GM20000 (cell line): Measurements from ENCODE around the gene CDK13.
"Not testable (repeated sequence)": the region's sequence is repeated elsewhere in the genome, so short reads cannot be mapped to it uniquely, and the experiment has no call there.

ENCODE experiments used
- DNase-seq: peaks from one replicate; pipeline ENCODE4 v3.0.0; 2012; ENCODE audit warnings: low spot score
- TF ChIP-seq, protein P1 (sequence below): IDR thresholded peaks from 2 replicates; pipeline ENCODE4 v1.5.1; 2012; ENCODE audit warnings: mild to moderate bottlenecking, control low read depth; ENCODE audit errors: extremely low read depth, missing control alignments

The CDK13 gene

DNA sequence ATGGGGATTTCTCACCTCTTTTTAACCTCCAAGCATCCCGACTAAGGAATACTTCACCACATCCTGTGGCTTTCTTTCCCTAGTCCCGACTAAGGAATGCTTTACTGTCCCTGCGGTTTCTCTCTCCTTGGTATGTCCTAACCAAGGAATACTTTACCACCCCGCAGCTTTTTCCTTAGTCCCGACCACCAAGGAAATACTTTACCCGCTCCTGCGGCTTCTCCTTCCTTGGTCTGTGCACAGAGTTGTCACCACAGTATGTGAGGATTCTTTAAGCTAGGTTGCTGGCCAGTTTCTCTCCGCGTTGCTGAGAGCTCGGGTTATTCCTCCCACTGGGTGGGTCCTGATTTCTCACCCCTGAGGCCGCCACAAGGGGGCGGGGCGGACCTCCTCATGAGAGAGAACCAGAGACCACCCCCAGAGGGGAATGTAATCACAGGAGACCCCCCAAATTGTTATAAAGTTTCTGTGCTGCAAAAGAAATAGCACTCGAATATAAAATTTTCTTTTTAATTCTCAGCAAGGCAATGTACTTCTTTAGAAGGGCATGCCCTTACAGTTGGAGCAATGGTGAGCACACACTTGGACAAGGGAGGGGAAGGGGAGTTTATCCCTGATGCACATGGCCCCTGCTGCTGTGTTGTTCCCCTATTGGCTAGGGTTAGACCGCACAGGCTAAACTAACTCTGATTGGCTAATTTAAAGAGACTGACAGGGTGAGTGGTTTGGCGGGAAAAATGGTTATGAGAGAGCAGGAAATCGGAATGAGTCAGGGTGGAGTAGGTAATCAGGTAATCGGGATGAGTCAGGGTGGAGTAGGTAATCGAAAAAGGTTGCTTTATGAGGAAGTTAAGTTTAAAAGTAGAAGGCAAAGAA is 197.6 kb downstream of the CDK13 start:
- no peak for DNase-seq

GRCh38 chr7:40148247-40148580 is 198.2 kb downstream of the CDK13 start:
- DNase-seq = not testable (repeated sequence)

More for the DNA sequence above, 197.6 kb downstream of the CDK13 start:
- TF ChIP-seq, protein P1, sequence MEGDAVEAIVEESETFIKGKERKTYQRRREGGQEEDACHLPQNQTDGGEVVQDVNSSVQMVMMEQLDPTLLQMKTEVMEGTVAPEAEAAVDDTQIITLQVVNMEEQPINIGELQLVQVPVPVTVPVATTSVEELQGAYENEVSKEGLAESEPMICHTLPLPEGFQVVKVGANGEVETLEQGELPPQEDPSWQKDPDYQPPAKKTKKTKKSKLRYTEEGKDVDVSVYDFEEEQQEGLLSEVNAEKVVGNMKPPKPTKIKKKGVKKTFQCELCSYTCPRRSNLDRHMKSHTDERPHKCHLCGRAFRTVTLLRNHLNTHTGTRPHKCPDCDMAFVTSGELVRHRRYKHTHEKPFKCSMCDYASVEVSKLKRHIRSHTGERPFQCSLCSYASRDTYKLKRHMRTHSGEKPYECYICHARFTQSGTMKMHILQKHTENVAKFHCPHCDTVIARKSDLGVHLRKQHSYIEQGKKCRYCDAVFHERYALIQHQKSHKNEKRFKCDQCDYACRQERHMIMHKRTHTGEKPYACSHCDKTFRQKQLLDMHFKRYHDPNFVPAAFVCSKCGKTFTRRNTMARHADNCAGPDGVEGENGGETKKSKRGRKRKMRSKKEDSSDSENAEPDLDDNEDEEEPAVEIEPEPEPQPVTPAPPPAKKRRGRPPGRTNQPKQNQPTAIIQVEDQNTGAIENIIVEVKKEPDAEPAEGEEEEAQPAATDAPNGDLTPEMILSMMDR = no peak

GRCh38 chr7:40148671-40149070 is 198.6 kb downstream of the CDK13 start:
- TF ChIP-seq, protein P1 = no peak
- no peak for DNase-seq
